Stimulated activated CD4-positive, alpha-beta T cell treated with anti-CD3 and anti-CD28 coated beads, TNF-alpha, amount 100 ng/mL, for 48 hours (primary cell): Measurements from ENCODE around the gene CFTR.
"Not testable (repeated sequence)": the region's sequence is repeated elsewhere in the genome, so short reads cannot be mapped to it uniquely, and the experiment has no call there.

Experiments
- DNase-seq, 3 donors: peaks; one replicate each; pipeline ENCODE4 v3.0.0-alpha.2; 2020; ENCODE audit warnings: low read depth in 3 of 3

The CFTR gene

DNA sequence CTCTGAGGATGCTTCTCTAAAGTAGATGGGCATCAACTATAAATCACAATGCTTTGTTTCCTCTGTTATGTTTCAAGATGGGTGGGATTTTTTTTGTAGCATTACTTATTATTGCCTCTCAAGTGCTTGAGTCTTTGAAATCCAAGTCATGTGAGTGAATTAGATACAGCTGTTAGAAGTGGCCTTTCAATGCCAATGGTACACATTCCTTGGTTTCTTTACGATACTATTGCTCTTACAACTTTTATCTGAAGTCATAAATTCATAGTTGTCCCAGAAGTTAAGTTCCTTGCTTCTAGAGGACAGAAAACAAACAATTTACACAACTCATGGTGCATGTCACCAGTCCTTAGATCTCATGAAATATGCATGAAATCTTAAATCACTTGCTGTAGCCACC is 15.5 kb downstream of the CFTR start:
- no peak for DNase-seq

DNA sequence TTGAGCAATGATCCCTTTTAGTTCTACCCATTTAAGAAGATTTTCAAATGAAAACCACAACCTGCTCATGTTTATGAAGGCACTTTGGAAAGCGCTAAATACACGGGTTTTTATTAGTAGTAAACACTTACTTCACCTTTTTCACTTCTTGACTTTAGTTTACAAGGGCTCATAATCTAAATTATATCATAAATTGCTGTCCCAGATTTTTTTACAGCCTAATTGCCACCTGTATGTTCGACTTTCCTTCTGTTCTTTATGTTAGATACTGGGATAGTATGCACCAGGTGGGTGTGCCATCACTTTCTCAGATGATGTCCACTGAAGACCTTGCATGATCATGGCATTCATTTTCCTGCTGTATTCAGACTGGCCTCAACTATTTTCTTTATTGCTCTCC is 22.5 kb downstream of the CFTR start:
- DNase-seq, result no peak

DNA sequence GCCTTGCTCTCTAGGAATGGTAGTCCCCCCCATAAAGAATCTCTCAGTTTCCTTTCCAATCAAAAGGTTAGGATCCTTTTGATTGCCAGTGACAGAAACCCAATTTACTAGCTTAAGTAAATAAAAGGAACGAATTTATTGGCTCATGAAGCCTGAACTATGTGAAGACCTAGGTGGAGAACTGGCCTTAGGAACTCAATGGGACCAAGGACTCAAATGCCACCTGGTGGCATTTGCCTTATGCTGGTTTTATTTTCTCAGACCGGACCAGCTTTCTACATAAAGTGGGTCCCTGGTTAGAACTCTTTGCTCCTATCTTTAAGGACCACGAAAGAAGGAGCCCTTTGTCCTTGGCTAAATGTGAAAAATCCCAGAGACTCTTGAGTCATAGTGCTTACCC is 25.4 kb downstream of the CFTR start:
- DNase-seq, result no peak

DNA sequence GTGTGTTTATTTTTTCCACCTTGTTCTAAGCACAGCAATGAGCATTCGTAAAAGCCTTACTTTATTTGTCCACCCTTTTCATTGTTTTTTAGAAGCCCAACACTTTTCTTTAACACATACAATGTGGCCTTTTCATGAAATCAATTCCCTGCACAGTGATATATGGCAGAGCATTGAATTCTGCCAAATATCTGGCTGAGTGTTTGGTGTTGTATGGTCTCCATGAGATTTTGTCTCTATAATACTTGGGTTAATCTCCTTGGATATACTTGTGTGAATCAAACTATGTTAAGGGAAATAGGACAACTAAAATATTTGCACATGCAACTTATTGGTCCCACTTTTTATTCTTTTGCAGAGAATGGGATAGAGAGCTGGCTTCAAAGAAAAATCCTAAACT is 28.9 kb downstream of the CFTR start:
- no peak for DNase-seq

DNA sequence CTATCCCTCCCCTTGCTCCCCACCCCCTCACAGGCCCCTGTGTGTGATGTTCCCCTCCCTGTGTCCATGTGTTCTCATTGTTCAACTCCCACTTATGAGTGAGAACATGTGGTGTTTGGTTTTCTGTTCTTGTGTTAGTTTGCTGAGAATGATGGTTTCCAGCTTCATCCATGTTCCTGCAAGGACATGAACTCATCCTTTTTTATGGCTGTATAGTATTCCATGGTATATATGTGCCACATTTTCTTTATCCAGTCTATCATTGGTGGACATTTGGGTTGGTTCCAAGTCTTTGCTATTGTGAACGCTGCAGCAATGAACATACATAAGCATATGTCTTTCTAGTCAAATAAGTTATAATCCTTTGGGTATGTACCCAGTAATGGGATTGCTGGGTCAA is 37.4 kb downstream of the CFTR start:
- not testable (repeated sequence) for DNase-seq

DNA sequence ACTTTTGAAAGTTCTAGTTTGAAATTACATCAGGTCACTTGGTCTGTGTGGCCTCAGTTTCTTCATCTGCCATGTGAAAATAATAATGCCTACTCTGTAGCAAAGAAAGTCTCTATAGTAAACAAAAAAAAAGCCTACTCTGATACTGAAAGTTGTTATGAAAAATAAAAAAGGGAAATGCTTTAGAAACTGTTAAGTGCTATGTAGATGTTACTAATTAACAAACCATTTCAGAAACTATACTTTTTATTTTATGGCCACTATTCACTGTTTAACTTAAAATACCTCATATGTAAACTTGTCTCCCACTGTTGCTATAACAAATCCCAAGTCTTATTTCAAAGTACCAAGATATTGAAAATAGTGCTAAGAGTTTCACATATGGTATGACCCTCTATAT is 50.6 kb downstream of the CFTR start:
- DNase-seq, result no peak

DNA sequence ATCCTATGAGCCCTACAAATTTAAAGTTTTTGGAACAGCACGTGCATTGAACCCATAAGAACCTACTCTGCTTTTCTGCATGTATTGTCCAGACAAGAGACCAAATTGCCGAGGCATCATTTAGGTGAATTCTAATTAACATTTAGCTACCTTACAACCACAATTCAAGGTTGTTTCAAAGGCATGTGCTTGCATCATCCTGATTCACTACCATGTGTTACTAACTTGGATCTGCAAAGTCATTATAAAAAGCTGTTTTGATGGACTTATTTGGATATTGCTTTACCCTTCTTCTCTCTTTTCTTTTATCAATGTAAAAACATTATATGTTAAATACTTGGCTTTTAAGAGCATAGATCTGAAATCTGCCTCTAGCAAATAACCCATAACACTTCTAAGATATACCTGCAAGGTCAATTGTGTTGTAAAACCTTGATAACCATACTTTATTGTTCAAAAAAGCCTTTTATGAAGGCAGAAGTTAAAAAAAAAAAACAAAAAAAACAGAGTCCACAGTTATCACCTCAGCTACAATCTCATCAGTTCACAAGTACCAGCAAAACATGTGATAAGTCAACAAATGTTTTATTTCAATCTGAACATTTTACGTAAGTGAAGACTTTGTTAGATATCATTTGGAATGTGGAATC is 51.9 kb downstream of the CFTR start:
- DNase-seq, result no peak

DNA sequence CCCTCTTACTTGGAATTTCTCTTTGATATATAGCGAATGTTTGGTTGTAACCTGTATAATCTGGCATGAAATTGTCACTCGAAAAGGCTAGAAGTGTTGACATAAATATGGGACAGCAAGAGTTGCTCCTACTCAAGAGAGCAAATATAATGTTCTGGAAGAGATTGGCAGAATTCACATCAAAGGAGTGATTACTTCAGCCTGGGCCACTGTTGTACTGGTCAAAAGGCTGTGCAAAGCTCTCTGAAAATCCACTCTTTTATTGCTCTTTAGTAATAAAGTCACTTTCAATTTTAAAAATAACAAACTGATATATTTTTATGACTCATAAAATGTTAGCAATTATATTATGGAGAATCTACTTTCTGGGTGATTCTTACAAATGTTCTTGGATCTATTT is 58.2 kb downstream of the CFTR start:
- no peak for DNase-seq

DNA sequence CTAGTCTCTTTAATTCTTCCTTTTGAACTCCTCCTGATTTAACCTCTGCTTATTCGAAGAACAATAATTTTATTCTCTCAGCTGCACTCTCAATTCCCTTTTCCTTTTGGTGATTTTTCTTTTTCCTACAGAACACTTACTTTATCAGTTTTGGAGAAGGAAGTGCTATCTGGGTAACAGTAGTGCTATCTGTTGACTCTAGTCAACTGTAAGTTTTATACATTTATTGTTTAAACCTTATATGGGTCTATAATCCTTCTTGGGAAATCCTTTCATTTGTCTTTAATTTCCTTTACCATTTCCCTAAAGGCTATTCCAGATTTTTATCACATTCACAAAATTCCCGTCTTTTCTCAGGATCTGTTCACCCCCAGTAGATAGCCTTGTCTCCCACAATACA is 64.2 kb downstream of the CFTR start:
- no peak for DNase-seq

DNA sequence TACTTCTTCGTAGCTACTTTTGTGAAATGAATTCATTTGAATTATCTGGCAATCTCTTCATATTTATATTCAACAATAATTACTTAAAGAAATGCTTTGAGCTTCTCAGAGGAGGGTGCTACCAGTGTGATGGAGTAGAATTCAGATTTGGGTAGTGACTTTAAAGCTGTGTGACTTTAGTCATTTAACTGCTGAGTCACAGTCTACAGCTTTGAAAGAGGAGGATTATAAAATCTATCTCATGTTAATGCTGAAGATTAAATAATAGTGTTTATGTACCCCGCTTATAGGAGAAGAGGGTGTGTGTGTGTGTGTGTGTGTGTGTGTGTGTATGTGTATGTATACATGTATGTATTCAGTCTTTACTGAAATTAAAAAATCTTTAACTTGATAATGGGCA is 68.2 kb downstream of the CFTR start:
- no peak for DNase-seq

DNA sequence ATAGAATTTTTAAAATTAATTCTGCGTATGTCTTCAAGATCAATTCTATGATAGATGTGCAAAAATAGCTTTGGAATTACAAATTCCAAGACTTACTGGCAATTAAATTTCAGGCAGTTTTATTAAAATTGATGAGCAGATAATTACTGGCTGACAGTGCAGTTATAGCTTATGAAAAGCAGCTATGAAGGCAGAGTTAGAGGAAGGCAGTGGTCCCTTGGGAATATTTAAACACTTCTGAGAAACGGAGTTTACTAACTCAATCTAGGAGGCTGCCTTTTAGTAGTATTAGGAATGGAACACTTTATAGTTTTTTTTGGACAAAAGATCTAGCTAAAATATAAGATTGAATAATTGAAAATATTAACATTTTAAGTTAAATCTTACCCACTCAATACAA is 70.8 kb downstream of the CFTR start:
- DNase-seq, result no peak

DNA sequence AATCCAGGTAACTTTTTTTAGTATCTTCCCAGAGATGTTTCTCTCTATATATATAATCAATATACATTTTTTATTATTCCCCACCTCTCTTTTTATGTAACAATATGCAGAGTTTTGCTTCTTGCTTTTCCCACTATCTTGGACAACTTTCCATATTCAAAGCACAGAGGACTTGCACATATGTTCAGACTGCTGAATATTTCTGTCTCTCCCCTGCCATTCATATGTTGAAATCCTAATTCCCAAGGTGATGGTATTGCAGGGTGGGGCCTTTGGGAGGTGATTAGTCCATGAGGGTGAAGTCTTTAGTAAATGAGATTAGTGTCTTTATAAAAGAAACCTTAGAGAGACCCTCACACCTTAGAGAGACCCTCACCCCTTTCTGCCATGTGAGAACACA is 72.8 kb downstream of the CFTR start:
- DNase-seq, result no peak

DNA sequence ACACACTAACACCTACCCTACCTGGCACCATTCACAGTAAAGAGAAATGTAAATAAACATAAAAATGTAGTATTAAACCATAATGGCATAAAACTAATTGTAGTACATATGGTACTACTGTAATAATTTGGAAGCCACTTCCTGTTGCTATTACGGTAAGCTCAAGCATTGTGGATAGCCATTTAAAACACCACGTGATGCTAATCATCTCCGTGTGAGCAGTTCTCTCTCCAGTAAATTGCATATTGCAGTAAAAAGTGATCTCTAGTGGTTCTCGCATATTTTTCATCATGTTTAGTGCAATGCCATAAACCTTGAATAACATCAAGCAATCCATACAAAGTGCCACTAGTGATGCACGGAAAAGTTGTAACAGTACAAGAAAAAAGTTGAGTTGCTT is 75.4 kb downstream of the CFTR start:
- DNase-seq, result no peak

DNA sequence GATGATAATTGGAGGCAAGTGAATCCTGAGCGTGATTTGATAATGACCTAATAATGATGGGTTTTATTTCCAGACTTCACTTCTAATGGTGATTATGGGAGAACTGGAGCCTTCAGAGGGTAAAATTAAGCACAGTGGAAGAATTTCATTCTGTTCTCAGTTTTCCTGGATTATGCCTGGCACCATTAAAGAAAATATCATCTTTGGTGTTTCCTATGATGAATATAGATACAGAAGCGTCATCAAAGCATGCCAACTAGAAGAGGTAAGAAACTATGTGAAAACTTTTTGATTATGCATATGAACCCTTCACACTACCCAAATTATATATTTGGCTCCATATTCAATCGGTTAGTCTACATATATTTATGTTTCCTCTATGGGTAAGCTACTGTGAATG is 79.6 kb downstream of the CFTR start:
- DNase-seq, result no peak

DNA sequence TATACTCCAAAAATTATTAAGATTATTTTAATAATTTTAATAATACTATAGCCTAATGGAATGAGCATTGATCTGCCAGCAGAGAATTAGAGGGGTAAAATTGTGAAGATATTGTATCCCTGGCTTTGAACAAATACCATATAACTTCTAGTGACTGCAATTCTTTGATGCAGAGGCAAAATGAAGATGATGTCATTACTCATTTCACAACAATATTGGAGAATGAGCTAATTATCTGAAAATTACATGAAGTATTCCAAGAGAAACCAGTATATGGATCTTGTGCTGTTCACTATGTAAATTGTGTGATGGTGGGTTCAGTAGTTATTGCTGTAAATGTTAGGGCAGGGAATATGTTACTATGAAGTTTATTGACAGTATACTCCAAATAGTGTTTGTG is 80.2 kb downstream of the CFTR start:
- no peak for DNase-seq

DNA sequence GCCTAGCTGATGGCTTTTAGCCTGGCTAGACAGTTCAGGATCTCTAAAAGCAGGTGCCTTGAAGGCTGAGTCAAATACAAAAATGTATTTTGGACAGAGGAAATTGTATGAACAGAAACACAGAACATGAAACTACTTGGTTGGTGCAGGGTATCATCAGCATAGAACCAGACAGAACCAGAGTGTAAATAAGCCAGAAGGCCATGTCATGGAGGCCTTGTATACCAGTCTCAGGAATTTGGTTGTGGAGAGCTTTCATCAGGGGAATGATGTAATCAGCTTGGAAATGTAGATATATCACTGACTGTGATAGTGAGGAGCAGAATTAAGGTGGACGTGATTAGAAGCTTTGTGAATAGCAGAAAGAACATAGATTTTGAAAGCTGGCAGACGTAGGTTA is 82.9 kb downstream of the CFTR start:
- no peak for DNase-seq

DNA sequence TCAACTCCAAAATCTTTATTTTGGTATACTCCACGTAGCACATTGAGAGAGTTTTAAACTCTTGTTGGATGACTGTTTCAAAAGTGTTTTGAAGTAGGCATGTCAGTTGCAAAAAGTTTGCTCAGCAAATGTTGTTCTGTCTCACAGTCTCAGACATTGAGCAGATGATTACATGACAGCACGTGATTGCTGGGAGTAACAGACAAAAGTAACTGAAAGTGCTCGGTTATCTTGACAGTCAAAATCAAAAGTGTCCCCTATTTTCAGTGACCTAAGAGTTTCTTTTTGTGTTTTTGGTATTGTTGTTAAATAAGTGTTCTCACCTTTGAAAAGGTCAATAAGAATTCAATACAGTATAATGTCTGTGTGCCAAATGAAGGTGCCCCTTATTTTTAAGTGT is 84.3 kb downstream of the CFTR start:
- DNase-seq, result no peak

DNA sequence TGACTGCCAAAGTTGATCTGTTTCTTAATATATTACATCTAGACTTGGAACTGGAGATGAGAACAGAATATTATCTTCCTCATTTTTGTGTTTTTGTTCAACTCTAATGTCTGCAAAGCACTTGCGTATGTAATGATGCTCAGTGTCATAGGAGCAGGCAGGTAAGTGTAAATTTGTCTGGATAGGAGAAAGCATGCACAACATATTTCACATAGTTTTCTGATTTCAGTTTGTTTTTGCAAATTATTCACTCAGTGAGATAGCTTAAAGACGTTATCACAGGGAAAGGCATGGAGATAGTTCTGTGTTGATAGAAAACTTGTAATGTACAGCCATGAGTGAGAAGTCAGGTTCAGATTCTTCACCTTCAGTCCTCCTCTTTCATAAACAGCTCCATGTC is 84.8 kb downstream of the CFTR start:
- DNase-seq, result no peak

DNA sequence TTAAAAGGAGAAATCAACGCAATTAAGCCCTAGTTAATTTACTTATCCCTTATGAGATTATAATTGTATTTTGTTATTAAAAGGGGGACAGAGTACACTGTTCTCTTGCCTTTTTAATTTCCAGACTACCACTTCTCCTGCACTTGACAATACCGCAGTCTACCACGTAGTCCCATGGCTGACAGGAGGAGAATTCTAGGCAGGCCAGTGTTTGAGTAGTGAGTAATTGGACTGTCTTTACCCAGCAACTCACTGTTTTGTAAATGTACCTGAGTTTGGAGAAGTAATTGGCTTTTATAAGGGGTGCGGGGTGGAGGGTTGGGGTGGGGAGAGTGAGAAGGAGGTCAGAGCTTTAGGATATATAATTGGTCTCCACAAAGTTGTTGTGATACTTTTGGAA is 85.4 kb downstream of the CFTR start:
- no peak for DNase-seq

DNA sequence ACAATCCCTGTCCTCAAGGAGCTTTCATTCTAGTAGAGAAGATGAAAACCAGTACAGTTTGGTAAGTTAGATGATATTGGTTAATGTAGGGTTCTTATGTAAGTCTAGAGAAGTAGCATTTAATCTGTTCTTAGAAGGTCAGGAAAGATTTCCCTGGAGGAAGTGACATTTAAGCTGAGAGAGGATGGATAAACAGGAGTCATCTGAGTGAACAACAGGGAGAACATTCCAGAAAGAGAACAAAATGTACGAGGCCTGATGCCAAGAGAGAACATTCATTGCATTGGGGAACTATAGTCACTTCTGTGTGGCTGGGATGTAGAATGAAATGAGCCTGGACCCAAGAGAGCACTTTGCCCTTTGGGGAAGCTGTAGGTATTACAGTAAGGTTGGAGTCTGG is 88.0 kb downstream of the CFTR start:
- DNase-seq, result no peak

DNA sequence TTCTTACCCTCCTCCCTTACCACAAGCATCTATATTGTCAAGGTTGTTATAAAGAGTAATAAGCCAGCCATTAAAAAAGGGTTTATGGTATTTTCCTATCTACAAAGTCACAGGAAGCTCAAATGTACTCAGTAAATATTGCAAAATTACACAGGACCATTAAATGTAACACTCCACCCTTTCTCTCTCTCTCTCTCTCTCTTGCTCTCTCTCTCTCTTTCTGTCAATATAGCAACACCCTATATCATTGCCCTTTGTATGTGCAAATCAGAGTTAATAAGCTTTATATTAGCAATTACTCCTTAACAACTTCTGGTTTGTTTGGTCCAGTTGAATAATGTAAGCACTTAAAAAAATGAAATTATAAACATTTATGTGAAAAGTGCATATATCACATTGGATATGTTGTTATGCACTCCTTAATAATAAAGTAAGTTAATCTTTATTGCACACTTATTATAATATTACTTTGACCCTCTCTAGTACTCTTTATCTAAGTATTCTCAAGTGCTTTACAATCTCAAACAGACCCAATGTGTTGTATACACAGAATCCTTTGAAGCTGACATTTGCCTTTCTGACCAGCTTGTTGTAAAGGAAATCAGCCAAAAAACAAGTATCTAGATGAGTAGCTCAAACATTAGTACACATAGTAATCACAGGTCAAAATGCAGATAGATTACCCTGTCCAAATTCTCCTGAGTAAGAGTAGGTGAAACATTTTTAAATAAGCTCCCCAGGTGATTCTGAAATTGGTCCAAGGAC is 93.2 kb downstream of the CFTR start:
- DNase-seq, result no peak

DNA sequence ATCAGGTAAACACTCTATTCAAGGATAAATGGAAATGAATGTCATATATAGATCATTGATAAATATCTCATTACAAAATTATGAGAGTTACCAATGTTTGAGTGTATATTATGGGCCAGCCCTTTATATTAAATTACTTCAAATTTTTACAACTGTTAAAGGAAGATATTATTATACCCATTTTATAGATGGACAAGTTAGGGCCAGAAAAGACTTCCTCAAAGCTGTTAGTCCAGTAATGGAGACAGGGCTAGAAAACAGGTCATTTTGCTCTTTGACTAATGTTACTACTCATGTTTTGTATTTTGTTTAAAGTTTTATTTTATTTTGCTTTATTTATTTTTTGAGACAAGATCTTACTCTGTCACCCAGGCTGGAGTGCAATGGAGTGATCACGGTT is 101.6 kb downstream of the CFTR start:
- no peak for DNase-seq

DNA sequence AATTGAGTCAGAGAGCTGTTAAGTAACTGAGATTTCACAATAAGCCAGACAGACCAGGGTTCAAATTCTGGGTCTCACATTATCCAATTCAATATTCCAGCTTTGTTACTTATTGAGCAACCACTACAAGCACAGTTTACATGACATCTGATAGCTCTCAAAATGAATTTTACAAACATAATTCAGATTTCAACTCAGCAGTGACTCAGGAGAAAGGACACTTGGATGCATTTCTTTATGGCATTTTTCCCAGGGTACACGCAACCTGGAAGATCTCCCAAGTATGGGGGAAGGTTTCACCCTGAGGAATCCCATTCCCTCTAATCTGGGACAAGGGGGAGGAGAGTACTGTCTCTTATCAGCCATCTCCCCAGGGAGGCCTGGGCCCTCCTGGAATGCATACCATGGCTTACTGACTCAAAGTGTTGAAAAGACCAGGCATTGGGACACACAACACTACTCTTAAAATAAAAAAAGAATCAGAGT is 102.4 kb downstream of the CFTR start:
- no peak for DNase-seq

DNA sequence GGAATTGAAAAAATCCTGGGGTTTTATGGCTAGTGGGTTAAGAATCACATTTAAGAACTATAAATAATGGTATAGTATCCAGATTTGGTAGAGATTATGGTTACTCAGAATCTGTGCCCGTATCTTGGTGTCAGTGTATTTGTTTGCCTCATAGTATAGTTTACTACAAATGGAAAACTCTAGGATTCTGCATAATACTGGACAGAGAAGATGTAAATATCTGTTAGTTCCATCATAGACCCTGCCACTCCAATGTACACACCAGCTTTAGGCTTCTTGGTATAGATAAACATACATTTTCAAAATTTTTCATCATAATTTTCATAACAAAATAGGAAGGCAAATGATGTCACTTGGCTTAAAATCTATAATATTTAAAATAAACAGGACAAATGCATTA is 108.1 kb downstream of the CFTR start:
- no peak for DNase-seq
